GM12878 (cell line): ENCODE results near the gene RAD51B. TPM values are rescaled to one million over a fixed set of nuclear protein-coding genes. Genes with fewer than 3 reads are reported as not detected.

Experiments
- CREB1 ChIP-seq: IDR thresholded peaks from 2 replicates; pipeline ENCODE4 v1.6.1; 2012; ENCODE audit warnings: low read depth, mild to moderate bottlenecking, inconsistent platforms
- EED ChIP-seq: sonication (generic); IDR thresholded peaks from 2 replicates; pipeline ENCODE4 v1.6.1; 2016; ENCODE audit warnings: antibody characterized with exemption, low read depth
- HDAC6 ChIP-seq: fragments of 200-600 bp; sonication (generic); IDR thresholded peaks from one replicate; pipeline ENCODE4 v1.8.0; 2017; ENCODE audit warnings: antibody characterized with exemption; ENCODE audit not compliant: unreplicated experiment
- HDGF ChIP-seq: fragments of 450-650 bp; IDR thresholded peaks from 2 replicates; pipeline ENCODE4 v1.6.1; 2016; ENCODE audit warnings: antibody characterized with exemption
- LARP7 ChIP-seq: fragments of 450-650 bp; IDR thresholded peaks from 2 replicates; pipeline ENCODE4 v1.6.1; 2017; ENCODE audit warnings: mild to moderate bottlenecking
- MTA3 ChIP-seq: IDR thresholded peaks from 2 replicates; pipeline ENCODE4 v1.6.1; 2012; ENCODE audit warnings: low read length, inconsistent platforms, borderline replicate concordance
- POLR2A ChIP-seq: IDR thresholded peaks from 2 replicates; pipeline ENCODE4 v1.6.1; 2011; ENCODE audit warnings: low read depth, mild to moderate bottlenecking, low read length
- POLR2AphosphoS5 ChIP-seq: IDR thresholded peaks from 2 replicates; pipeline ENCODE4 v1.6.1; 2011; ENCODE audit warnings: mild to moderate bottlenecking, low read length, inconsistent platforms
- RAD21 ChIP-seq: IDR thresholded peaks from 2 replicates; pipeline ENCODE4 v1.6.1; 2011; ENCODE audit warnings: mild to moderate bottlenecking, low read depth, low read length, moderate library complexity; ENCODE audit not compliant: insufficient read depth
- RELA ChIP-seq: fragments of 450-650 bp; IDR thresholded peaks from 2 replicates; pipeline ENCODE4 v1.8.0; 2014; ENCODE audit warnings: borderline replicate concordance; ENCODE audit not compliant: partially characterized antibody
- RUNX3 ChIP-seq: IDR thresholded peaks from 2 replicates; pipeline ENCODE4 v1.6.1; 2012; ENCODE audit warnings: low read length, inconsistent platforms
- SMC3 ChIP-seq: IDR thresholded peaks from 2 replicates; pipeline ENCODE4 v1.6.1; 2011; ENCODE audit warnings: low read length, improper control_type of control experiment, borderline replicate concordance
- SPI1 ChIP-seq: IDR thresholded peaks from 2 replicates; pipeline ENCODE4 v1.6.1; 2011; ENCODE audit warnings: low read depth, mild to moderate bottlenecking, low read length, moderate library complexity, borderline replicate concordance; ENCODE audit not compliant: insufficient read depth
- SRF ChIP-seq, 2 experiments: IDR thresholded peaks; 2 replicates each; pipeline ENCODE4 v1.6.1; 2011; ENCODE audit warnings: low read depth in 2 of 2, low read length in 2 of 2, mild to moderate bottlenecking in 1 of 2, moderate library complexity in 1 of 2
- TBL1XR1 ChIP-seq: IDR thresholded peaks from 2 replicates; pipeline ENCODE4 v1.6.1; 2012; ENCODE audit warnings: low read depth, low read length, improper control_type of control experiment
- TCF12 ChIP-seq: IDR thresholded peaks from 2 replicates; pipeline ENCODE4 v1.6.1; 2011; ENCODE audit warnings: low read depth, mild to moderate bottlenecking, low read length
- polyA plus RNA-seq, 11 experiments: library from polyadenylated mRNA; depleted of rRNA in 4 of 11; unstranded in 6 of 11; stranded (reverse) in 5 of 11; fragments of >200 nt; fragmentation: Nextera tagmentation in 4 of 11; fragmentation: Illumina TruSeq in 1 of 11; extraction: Ambion mirVana in 4 of 11; extraction: Trizol in 1 of 11; gene quantifications; 1 replicate in 1 of 11; 2 replicates in 10 of 11; pipeline versions ENCODE4 v1.2.1 to v1.2.3, GENCODE V29; 2011 to 2016; ENCODE audit warnings: inconsistent platforms in 2 of 11, missing spikeins in 2 of 11, low read depth in 1 of 11
- total RNA-seq, 4 experiments: library from RNA; depleted of rRNA in 3 of 4; stranded (reverse); fragments of >200 nt in 3 of 4; fragmentation: Illumina TruSeq in 1 of 4; extraction: Trizol in 1 of 4; gene quantifications; 2 replicates each; pipeline versions ENCODE4 v1.2.1 to v1.2.3, GENCODE V29; 2013 to 2021
- TF ChIP-seq, protein P1 (sequence below): fragments of 450-650 bp; IDR thresholded peaks from 2 replicates; pipeline ENCODE4 v1.6.1; 2017; ENCODE audit warnings: mild to moderate bottlenecking, low read depth, inconsistent platforms; ENCODE audit not compliant: poor library complexity, severe bottlenecking
- TF ChIP-seq, protein P2 (sequence below): fragments of 450-650 bp; IDR thresholded peaks from 2 replicates; pipeline ENCODE4 v1.6.1; 2017; ENCODE audit warnings: low read depth, mild to moderate bottlenecking, moderate library complexity
- TF ChIP-seq, protein P3 (sequence below): fragments of 450-650 bp; IDR thresholded peaks from 2 replicates; pipeline ENCODE4 v1.6.1; 2017; ENCODE audit warnings: antibody characterized with exemption, mild to moderate bottlenecking, moderate library complexity

Gene RAD51B
- total and polyA plus RNA-seq, 10 of the 15 experiments (the other 5 are each of a cell fraction or from before 2014, with no cell fraction given) = 9.8 to 26.8 (median 21.3) TPM

DNA sequence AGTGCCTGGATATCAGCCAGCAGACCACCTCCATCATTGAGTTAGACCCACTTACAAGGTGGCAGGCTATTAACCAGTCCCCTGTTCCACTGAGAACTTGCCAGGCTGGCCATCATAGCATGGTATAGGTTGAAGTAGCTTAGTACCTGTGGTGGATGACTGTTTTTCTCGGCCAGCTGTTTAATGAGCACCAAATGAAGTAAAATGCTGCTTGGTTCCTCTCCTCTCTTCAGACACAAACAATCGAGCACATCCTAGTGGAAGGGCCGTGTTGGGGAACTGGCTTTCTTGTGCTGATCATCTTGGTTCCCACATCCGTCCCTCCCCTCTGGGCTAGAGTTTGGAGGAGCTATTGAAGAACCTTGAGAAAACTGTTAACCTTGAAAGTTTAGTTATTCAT lies 486.2 kb downstream of the RAD51B start (continued):
- TF ChIP-seq TCF12 (peak; percentile 23; the same call in 1 of the 2 replicates), HDAC6 (no peak), POLR2AphosphoS5 (peak; percentile 30; the same call in 1 of the 2 replicates), MTA3 (0 out of 2 replicates have a peak, but pooled peaks have one; percentile 11), RAD21 (peak; percentile 46), RELA (no peak), RUNX3 (0 out of 2 replicates have a peak, but pooled peaks have one; percentile 7), SMC3 (peak; percentile 31; the same call in 1 of the 2 replicates), LARP7 (0 out of 2 replicates have a peak, but pooled peaks have one; percentile 28), HDGF (0 out of 2 replicates have a peak, but pooled peaks have one; percentile 39), CREB1 (no peak), SPI1 (peak; percentile 60; the same call in 1 of the 2 replicates), POLR2A (peak; percentile 55), SRF (IDR thresholded peaks at IDR 0.05; ENCODE audit: low read depth in 2 of 2, low read length in 2 of 2) (0 out of 4 replicates have a peak, but pooled peaks of 1 of the 2 experiments have one; percentile 60), EED (0 out of 2 replicates have a peak, but pooled peaks have one; percentile 30), TBL1XR1 (no peak)
- TF ChIP-seq, protein P1, sequence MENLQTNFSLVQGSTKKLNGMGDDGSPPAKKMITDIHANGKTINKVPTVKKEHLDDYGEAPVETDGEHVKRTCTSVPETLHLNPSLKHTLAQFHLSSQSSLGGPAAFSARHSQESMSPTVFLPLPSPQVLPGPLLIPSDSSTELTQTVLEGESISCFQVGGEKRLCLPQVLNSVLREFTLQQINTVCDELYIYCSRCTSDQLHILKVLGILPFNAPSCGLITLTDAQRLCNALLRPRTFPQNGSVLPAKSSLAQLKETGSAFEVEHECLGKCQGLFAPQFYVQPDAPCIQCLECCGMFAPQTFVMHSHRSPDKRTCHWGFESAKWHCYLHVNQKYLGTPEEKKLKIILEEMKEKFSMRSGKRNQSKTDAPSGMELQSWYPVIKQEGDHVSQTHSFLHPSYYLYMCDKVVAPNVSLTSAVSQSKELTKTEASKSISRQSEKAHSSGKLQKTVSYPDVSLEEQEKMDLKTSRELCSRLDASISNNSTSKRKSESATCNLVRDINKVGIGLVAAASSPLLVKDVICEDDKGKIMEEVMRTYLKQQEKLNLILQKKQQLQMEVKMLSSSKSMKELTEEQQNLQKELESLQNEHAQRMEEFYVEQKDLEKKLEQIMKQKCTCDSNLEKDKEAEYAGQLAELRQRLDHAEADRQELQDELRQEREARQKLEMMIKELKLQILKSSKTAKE = no peak
- TF ChIP-seq, protein P2, sequence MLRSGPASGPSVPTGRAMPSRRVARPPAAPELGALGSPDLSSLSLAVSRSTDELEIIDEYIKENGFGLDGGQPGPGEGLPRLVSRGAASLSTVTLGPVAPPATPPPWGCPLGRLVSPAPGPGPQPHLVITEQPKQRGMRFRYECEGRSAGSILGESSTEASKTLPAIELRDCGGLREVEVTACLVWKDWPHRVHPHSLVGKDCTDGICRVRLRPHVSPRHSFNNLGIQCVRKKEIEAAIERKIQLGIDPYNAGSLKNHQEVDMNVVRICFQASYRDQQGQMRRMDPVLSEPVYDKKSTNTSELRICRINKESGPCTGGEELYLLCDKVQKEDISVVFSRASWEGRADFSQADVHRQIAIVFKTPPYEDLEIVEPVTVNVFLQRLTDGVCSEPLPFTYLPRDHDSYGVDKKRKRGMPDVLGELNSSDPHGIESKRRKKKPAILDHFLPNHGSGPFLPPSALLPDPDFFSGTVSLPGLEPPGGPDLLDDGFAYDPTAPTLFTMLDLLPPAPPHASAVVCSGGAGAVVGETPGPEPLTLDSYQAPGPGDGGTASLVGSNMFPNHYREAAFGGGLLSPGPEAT = no peak
- TF ChIP-seq, protein P3, sequence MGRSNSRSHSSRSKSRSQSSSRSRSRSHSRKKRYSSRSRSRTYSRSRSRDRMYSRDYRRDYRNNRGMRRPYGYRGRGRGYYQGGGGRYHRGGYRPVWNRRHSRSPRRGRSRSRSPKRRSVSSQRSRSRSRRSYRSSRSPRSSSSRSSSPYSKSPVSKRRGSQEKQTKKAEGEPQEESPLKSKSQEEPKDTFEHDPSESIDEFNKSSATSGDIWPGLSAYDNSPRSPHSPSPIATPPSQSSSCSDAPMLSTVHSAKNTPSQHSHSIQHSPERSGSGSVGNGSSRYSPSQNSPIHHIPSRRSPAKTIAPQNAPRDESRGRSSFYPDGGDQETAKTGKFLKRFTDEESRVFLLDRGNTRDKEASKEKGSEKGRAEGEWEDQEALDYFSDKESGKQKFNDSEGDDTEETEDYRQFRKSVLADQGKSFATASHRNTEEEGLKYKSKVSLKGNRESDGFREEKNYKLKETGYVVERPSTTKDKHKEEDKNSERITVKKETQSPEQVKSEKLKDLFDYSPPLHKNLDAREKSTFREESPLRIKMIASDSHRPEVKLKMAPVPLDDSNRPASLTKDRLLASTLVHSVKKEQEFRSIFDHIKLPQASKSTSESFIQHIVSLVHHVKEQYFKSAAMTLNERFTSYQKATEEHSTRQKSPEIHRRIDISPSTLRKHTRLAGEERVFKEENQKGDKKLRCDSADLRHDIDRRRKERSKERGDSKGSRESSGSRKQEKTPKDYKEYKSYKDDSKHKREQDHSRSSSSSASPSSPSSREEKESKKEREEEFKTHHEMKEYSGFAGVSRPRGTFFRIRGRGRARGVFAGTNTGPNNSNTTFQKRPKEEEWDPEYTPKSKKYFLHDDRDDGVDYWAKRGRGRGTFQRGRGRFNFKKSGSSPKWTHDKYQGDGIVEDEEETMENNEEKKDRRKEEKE = no peak
